ENCODE results near the gene MTUS2. TPM values are rescaled to one million over a fixed set of nuclear protein-coding genes. Genes with fewer than 3 reads are reported as not detected.

MTUS2 gene
- total and polyA plus RNA-seq, 9 of the 15 experiments (the other 6 are each of a cell fraction or from before 2014, with no cell fraction given): 0.01 to 0.28 (median 0.06) TPM; not detected in 1

GRCh38 chr13:28854657-28855056, 34.5 kb downstream of the MTUS2 start:
- Histone ChIP-seq H3K9me1 (ENCODE audit: control insufficient read depth, insufficient read depth, low read length) (no peaks in the 10 kb centered on the region), H3K27me3 (ENCODE audit: control insufficient read depth in 2 of 2, insufficient read depth in 2 of 2, low read length in 2 of 2) (no peaks in the 10 kb centered on the region), H3K9me3 (replicated peaks; ENCODE audit: control insufficient read depth, insufficient read depth, low read depth, low read length) (no peaks in the 10 kb centered on the region), H3K4me1 (replicated peaks in 1 of 2; ENCODE audit: control insufficient read depth in 2 of 2, insufficient read depth in 2 of 2, low read length in 2 of 2) (no peaks in the 10 kb centered on the region), H3K27ac (ENCODE audit: extremely low read depth, low read depth, low read length) (no peak overlapping the region), H3K79me2 (ENCODE audit: control insufficient read depth, insufficient read depth, low read length) (no peaks in the 10 kb centered on the region), H3K4me2 (ENCODE audit: insufficient read depth, low read length) (no peak overlapping the region), H3K36me3 (ENCODE audit: control insufficient read depth, insufficient read depth, low read length) (no peaks in the 10 kb centered on the region), H3K9ac (ENCODE audit: insufficient read depth in 1 of 2, low read depth in 2 of 2, low read length in 2 of 2) (no peak overlapping the region), H4K20me1 (replicated peaks; ENCODE audit: control insufficient read depth, insufficient read depth, low read length) (no peaks in the 10 kb centered on the region), H3K4me3 (no peak overlapping the region), H2AFZ (ENCODE audit: low read depth, low read length) (no peak overlapping the region)
- intact Hi-C loops (cut with micrococcal nuclease): no loop called here
- peak; percentile 1 to 5 (median 4) for DNase-seq (ENCODE audit: extremely low read depth in 1 of 4, low spot score in 3 of 4)
- no peak for FAIRE-seq
- CTCF ChIA-PET (ENCODE audit: low intra/inter-chr PET ratio): no interaction called here
- no peak for ATAC-seq
- in situ Hi-C loops (cut with MboI): no loop called here
- 7% methylated on average over 4 of the region's 4 CpGs for WGBS (ENCODE audit: insufficient coverage, low coverage, missing lambda C conversion rate)
- POLR2A ChIA-PET: interaction anchor here (1.3 kb wide), 1 partner anchor 10 kb away, joined by 4 read pairs; no protein-coding TSS in a partner anchor
- no TSS peak for BruUV-seq (replicated peaks)
- TF ChIP-seq PHF21A (IDR thresholded peaks at IDR 0.05; ENCODE audit: borderline replicate concordance, low read depth) (no peak), IRF2 (CRISPR knock-in tag; IDR thresholded peaks at IDR 0.05) (no peak), ELF4 (CRISPR knock-in tag; IDR thresholded peaks at IDR 0.05) (no peak), MTA2 (IDR thresholded peaks at IDR 0.05; ENCODE audit: low read depth) (no peak), ARID4B (CRISPR knock-in tag; IDR thresholded peaks at IDR 0.05) (no peak), EP300 (IDR thresholded peaks at IDR 0.05; ENCODE audit: low read length) (no peak), ZNF699 (CRISPR knock-in tag; IDR thresholded peaks at IDR 0.05; ENCODE audit: insufficient replicate concordance) (no peak), RNF219 (CRISPR knock-in tag; IDR thresholded peaks at IDR 0.05) (no peak), KDM2B (CRISPR knock-in tag; IDR thresholded peaks at IDR 0.05) (no peak), ZZZ3 (IDR thresholded peaks at IDR 0.05) (no peak), AFF4 (CRISPR knock-in tag; IDR thresholded peaks at IDR 0.05) (no peak), ZNF41 (CRISPR knock-in tag; conservative IDR thresholded peaks at IDR 0.05) (no peak), MAX (CRISPR knock-in tag; IDR thresholded peaks at IDR 0.05) (no peak)

Data from K562 (cell line).